Testis (tissue), 3 donors: ENCODE measurements around the gene INSYN2A. TPM values are rescaled to one million over a fixed set of nuclear protein-coding genes. Genes with fewer than 3 reads are reported as not detected.

Experiments
- DNase-seq: peaks from one replicate; pipeline ENCODE4 v3.0.0-alpha.2; 2019
- H3K27ac ChIP-seq, 2 donors: fragments of 200-600 bp; sonication (generic); one replicate each; pipeline ENCODE4 v1.5.1; 2019
- H3K27me3 ChIP-seq: fragments of 200-600 bp; sonication (generic); one replicate; pipeline ENCODE4 v1.5.1; 2019
- H3K36me3 ChIP-seq: fragments of 200-600 bp; sonication (generic); one replicate; pipeline ENCODE4 v1.5.1; 2017; ENCODE audit warnings: low read depth; ENCODE audit errors: missing control alignments
- H3K4me1 ChIP-seq: fragments of 200-600 bp; sonication (generic); one replicate; pipeline ENCODE4 v1.5.1; 2019
- H3K4me3 ChIP-seq, 2 donors: fragments of 200-600 bp; sonication (generic); one replicate each; pipeline ENCODE4 v1.5.1; 2017 to 2019
- H3K9me3 ChIP-seq: fragments of 200-600 bp; sonication (generic); one replicate; pipeline ENCODE4 v1.5.1; 2017
- POLR2A ChIP-seq: fragments of 450-650 bp; IDR thresholded peaks from one replicate; pipeline ENCODE4 v1.6.1; 2017; ENCODE audit warnings: antibody characterized with exemption, mild to moderate bottlenecking, moderate library complexity
- WGBS, 2 donors: methylation state at CpG; one replicate each; pipeline ENCODE4 v1.1.5; 2018; 5-methylcytosine and 5-hydroxymethylcytosine counted together
- intact Hi-C: fragments of 100-400 bp; cut with DNase I; formaldehyde crosslinking; loops from one replicate; pipeline ENCODE4 v1.15.1; 2023; ENCODE audit warnings: low total_unique reads
- polyA plus RNA-seq: library from polyadenylated mRNA; stranded (reverse); fragments of 350-450 nt; fragmentation: Illumina TruSeq; extraction: RNeasy Lipid Tissue Mini Kit (QIAGEN cat#74804); gene quantifications from one replicate; pipeline ENCODE4 v1.2.3, GENCODE V29; 2014; ENCODE audit warnings: low read depth, low replicate concordance; ENCODE audit not compliant: insufficient read depth
- total RNA-seq, 2 donors: library from RNA; depleted of rRNA; stranded (reverse); fragments of >200 nt; gene quantifications; one replicate each; pipeline ENCODE4 v1.2.3, GENCODE V29; 2016
- TF ChIP-seq, protein P1 (sequence below), 3 experiments: fragments of 450-650 bp in 2 of 3; fragments of 200-600 bp in 1 of 3; sonication (generic) in 1 of 3; IDR thresholded peaks; one replicate each; pipeline ENCODE4 v1.5.1; 2016 to 2019; ENCODE audit warnings: antibody characterized with exemption in 3 of 3, mild to moderate bottlenecking in 2 of 3, moderate library complexity in 1 of 3

The INSYN2A gene
- total and polyA plus RNA-seq, 3 donors from 2014 or later, result 1.4 to 2.4 (median 2.0) TPM

DNA sequence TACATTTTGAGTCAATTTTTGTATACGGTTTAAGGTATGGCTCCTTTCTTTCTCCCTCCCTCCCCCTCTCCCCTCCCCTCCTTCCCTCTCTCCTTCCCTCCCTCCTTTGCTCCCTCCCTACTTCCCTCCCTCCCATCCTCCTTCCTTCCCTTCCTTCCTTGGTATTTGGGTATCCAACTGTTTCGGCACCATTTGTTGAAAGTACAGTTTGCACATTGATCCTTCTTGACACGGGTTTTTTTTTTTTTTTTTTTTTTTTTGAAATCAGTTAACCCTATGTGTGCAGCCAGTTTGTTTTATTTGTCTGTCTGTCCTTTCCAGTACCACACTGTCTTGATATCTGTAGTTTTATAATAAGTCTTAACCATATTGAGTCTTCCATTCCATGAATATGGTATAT is 39.9 kb upstream of the INSYN2A start:
- Histone ChIP-seq H3K27me3 (no peaks in the 10 kb centered on the region), H3K9me3 (no peaks in the 10 kb centered on the region), H3K27ac (no peak overlapping the region), H3K36me3 (no peaks in the 10 kb centered on the region), H3K4me1 (no peaks in the 10 kb centered on the region), H3K4me3 (no peak overlapping the region)
- 82 to 96% methylated on average over 3 of the region's 3 CpGs for WGBS, 2 donors
- DNase-seq, result no peak
- TF ChIP-seq, protein P1, sequence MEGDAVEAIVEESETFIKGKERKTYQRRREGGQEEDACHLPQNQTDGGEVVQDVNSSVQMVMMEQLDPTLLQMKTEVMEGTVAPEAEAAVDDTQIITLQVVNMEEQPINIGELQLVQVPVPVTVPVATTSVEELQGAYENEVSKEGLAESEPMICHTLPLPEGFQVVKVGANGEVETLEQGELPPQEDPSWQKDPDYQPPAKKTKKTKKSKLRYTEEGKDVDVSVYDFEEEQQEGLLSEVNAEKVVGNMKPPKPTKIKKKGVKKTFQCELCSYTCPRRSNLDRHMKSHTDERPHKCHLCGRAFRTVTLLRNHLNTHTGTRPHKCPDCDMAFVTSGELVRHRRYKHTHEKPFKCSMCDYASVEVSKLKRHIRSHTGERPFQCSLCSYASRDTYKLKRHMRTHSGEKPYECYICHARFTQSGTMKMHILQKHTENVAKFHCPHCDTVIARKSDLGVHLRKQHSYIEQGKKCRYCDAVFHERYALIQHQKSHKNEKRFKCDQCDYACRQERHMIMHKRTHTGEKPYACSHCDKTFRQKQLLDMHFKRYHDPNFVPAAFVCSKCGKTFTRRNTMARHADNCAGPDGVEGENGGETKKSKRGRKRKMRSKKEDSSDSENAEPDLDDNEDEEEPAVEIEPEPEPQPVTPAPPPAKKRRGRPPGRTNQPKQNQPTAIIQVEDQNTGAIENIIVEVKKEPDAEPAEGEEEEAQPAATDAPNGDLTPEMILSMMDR (IDR thresholded peaks at IDR 0.05), result no peak
- TF ChIP-seq POLR2A, result no peak
- intact Hi-C loops, result no loop called here

DNA sequence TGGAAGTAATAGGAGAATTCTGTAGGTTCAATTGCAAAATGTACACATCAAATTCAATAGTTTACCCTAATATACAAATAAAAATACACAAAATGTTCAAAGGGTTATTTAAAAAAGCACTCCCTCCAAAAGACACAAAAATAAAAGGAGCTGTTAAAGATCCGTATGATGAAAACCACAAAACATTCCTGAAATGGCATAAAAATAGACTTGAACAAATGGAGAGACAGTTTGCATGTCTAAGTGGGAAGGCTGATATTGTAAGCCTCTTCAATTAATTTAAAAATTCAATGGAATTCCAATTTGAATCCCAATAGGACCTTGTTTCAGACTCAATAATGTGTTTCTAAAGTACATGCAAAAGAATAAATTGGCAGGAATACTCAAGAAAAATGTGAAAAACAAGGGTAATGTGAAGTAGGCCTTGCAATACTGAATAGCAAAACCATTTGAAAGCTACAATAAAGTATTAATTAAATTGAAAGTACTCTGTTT is 38.0 kb upstream of the INSYN2A start:
- no peak for DNase-seq
- no peaks in the 10 kb centered on the region for H3K9me3 ChIP-seq
- no peak overlapping the region for H3K4me3 ChIP-seq
- no peak for TF ChIP-seq POLR2A
- TF ChIP-seq, protein P1 (IDR thresholded peaks at IDR 0.05), result no peak
- H3K27ac ChIP-seq, result no peak overlapping the region
- no peaks in the 10 kb centered on the region for H3K4me1 ChIP-seq
- H3K27me3 ChIP-seq, result no peaks in the 10 kb centered on the region
- 78 to 81% methylated on average over 1 of the region's 1 CpG for WGBS, 2 donors
- intact Hi-C loops, result no loop called here
- H3K36me3 ChIP-seq, result no peaks in the 10 kb centered on the region

DNA sequence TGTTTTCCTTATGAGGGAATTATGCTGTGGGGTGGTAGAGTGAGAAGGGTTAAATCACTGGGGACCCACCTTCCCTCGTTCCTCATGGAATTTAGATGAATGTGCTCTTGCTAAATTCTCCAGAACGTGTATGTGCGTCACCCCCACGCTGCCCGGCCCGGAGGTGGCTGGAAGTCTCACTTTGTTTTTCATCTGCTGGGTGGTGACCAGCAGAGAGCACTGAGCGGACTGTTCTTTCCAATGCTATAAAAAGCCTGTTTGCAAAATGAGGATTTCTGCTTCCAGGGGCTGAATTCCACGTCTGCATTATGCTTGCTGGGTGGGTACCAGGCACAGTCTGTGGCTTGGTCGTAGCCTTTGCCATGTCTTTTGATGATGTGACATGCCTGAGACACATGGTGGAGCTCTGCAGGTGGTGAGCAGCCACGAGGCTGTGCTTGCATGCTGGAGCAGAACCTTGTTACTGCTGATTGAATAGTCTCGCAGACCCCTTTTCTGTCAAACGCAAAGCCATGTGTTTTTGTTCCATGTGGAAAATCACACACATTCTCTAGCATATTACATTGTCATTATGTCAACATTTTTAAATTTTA is 31.9 kb upstream of the INSYN2A start:
- 46 to 53% methylated on average over 12 of the region's 12 CpGs for WGBS, 2 donors

DNA sequence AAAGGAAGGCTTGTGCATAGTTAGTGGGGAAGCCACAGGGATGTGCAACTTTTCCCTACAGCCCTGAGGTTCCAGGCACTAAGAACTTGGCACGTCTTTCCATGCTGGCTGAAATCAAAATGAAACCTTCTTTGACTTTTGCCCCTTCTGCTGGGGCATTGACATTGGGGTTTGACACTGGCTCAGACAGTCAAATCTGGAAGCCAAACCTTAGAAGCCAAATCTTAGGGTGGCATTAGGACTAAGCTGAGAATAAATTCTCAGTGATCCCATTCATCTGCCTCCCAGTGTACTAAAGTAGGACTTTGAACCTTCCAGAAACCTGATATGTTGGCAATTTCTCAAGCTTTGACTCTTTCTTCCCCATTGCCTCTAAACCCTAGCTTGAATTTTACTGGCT is 31.3 kb upstream of the INSYN2A start:
- intact Hi-C loops, result no loop called here
- H3K27me3 ChIP-seq, result no peaks in the 10 kb centered on the region
- no peaks in the 10 kb centered on the region for H3K4me1 ChIP-seq
- 69 to 72% methylated on average over 1 of the region's 1 CpG for WGBS, 2 donors
- peak overlapping the region in 1 of 2 donors; percentile 51 for H3K27ac ChIP-seq
- TF ChIP-seq POLR2A, result no peak
- TF ChIP-seq, protein P1 (IDR thresholded peaks at IDR 0.05), result no peak
- H3K4me3 ChIP-seq, result no peak overlapping the region
- no peaks in the 10 kb centered on the region for H3K36me3 ChIP-seq
- no peak for DNase-seq
- H3K9me3 ChIP-seq, result no peaks in the 10 kb centered on the region

More for the DNA sequence above, 31.9 kb upstream of the INSYN2A start:
- Histone ChIP-seq H3K9me3 (no peaks in the 10 kb centered on the region), H3K36me3 (no peaks in the 10 kb centered on the region), H3K4me3 (no peak overlapping the region), H3K27ac (peak overlapping the region in 1 of 2 donors; percentile 51), H3K27me3 (no peaks in the 10 kb centered on the region), H3K4me1 (no peaks in the 10 kb centered on the region)
- TF ChIP-seq, protein P1 (IDR thresholded peaks at IDR 0.05), result no peak
- TF ChIP-seq POLR2A, result no peak
- intact Hi-C loops, result no loop called here
- DNase-seq, result peak; percentile 44

DNA sequence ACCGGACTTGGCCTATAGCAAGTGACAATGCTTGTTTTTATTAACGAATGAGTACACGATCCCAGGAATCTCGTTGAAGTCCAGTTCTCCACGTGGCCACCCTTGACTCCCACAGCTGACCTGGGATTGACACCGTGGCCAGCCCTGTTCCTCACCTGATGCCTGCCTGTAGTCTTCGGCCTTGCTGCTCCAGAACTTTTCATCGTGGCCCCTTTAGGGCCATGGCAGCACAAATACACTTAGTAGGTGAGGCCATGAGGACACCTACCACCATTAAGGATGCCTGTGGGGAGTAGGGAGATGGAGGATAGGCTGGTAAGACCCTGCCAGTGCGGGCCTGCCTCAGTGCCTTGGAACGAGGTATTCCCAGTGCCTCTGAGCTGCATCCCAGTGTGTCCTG is 30.6 kb upstream of the INSYN2A start:
- Histone ChIP-seq H3K4me3 (no peak overlapping the region), H3K4me1 (no peaks in the 10 kb centered on the region), H3K27ac (peak overlapping the region in 1 of 2 donors; percentile 51), H3K27me3 (no peaks in the 10 kb centered on the region), H3K9me3 (no peaks in the 10 kb centered on the region), H3K36me3 (no peaks in the 10 kb centered on the region)
- WGBS, 2 donors, result 87 to 97% methylated on average over 10 of the region's 10 CpGs
- intact Hi-C loops, result no loop called here
- DNase-seq, result no peak
- no peak for TF ChIP-seq POLR2A
- TF ChIP-seq, protein P1 (IDR thresholded peaks at IDR 0.05), result no peak
